HepG2 (cell line): Measurements from ENCODE around the gene FAM53B. TPM values are rescaled to one million over a fixed set of nuclear protein-coding genes. Genes with fewer than 3 reads are reported as not detected.

ENCODE experiments used
- ATAC-seq: fragments of 200-7000 bp; cut with Tn5 transposase; 3 replicates; pipeline ENCODE4 v1.9.1; 2020; ENCODE audit warnings: mild to moderate bottlenecking, moderate library complexity
- BruUV-seq: library from RNA; stranded (reverse); fragments of 400-500 nt; replicated peaks from 2 replicates; lab custom pipeline; 2021; lab: Mats Ljungman, UMichigan
- CTCF ChIA-PET: fragments of 300-600 bp; formaldehyde crosslinking; extraction: SDS; loops from one replicate; lab custom pipeline; 2021; ENCODE audit warnings: low total read pairs, inconsistent platforms, low intra/inter-chr PET ratio; lab: Yijun Ruan, JAX
- POLR2A ChIA-PET: fragments of 350-600 bp; sonication (Branson Sonifier 250); formaldehyde crosslinking; loops from one replicate; lab custom pipeline; 2020; ENCODE audit warnings: antibody characterized with exemption, inconsistent platforms; lab: Yijun Ruan, JAX
- DNase-seq: peaks from one replicate; pipeline ENCODE4 v3.0.0-alpha.2; 2015; ENCODE audit warnings: low spot score
- FAIRE-seq: peaks from 3 replicates; lab custom pipeline; 2011; peaks lifted over from hg19 to GRCh38; lab: Jason Lieb, UNC
- H2AFZ ChIP-seq: one replicate; pipeline ENCODE4 v1.6.1; 2011; ENCODE audit warnings: low read length, inconsistent platforms
- H3K27ac ChIP-seq: fragments of 300-600 bp; 3 replicates; pipeline ENCODE4 v1.8.0; 2011; ENCODE audit warnings: mixed run types, mild to moderate bottlenecking, mixed read lengths, low read length, inconsistent platforms; ENCODE audit not compliant: insufficient read depth; ENCODE audit errors: extremely low read length
- H3K27me3 ChIP-seq, 2 experiments: fragments of 200-600 bp in 1 of 2; 2 replicates in 1 of 2; 3 replicates in 1 of 2; pipeline versions ENCODE4 v1.6.0 to v1.8.0; 2011; ENCODE audit warnings: low read length in 2 of 2, mild to moderate bottlenecking in 2 of 2, moderate library complexity in 2 of 2, inconsistent platforms in 1 of 2; ENCODE audit not compliant: insufficient read depth in 2 of 2, control insufficient read depth in 1 of 2
- H3K36me3 ChIP-seq, 2 experiments: fragments of 200-600 bp in 1 of 2; replicated peaks in 1 of 2; 2 replicates in 1 of 2; 3 replicates in 1 of 2; pipeline versions ENCODE4 v1.5.1 to v1.8.0; 2011; ENCODE audit warnings: low read length in 2 of 2, inconsistent platforms in 1 of 2; ENCODE audit not compliant: insufficient read depth in 2 of 2, control insufficient read depth in 1 of 2
- H3K4me1 ChIP-seq: 2 replicates; pipeline ENCODE4 v1.5.1; 2012; ENCODE audit warnings: low read length, inconsistent platforms; ENCODE audit not compliant: insufficient read depth
- H3K4me2 ChIP-seq: 2 replicates; pipeline ENCODE4 v1.6.0; 2011; ENCODE audit warnings: low read depth, low read length, inconsistent platforms
- H3K4me3 ChIP-seq, 3 experiments: fragments of 200-600 bp in 1 of 3; sonication (generic), shearing (Covaris generic) in 1 of 3; replicated peaks in 1 of 3; 2 replicates each; pipeline ENCODE4 v1.5.1; 2011 to 2016; ENCODE audit warnings: low read length in 3 of 3, inconsistent platforms in 2 of 3, low read depth in 2 of 3, mild to moderate bottlenecking in 2 of 3, control low read depth in 1 of 3, mixed read lengths in 1 of 3; ENCODE audit not compliant: insufficient read depth in 1 of 3
- H3K79me2 ChIP-seq: one replicate; pipeline ENCODE4 v1.6.1; 2011; ENCODE audit warnings: low read length, inconsistent platforms; ENCODE audit not compliant: insufficient read depth
- H3K9ac ChIP-seq: 2 replicates; pipeline ENCODE4 v1.6.0; 2011; ENCODE audit warnings: mild to moderate bottlenecking, low read depth, low read length, inconsistent platforms; ENCODE audit not compliant: insufficient read depth
- H3K9me3 ChIP-seq: 2 replicates; pipeline ENCODE4 v1.5.1; 2012; ENCODE audit warnings: mild to moderate bottlenecking, low read length
- H4K20me1 ChIP-seq: 2 replicates; pipeline ENCODE4 v1.6.0; 2011; ENCODE audit warnings: inconsistent platforms, mild to moderate bottlenecking, low read length, moderate library complexity; ENCODE audit not compliant: insufficient read depth
- AGO2 ChIP-seq: fragments of 200-400 bp; formaldehyde crosslinking; optimal IDR thresholded peaks from 2 replicates; pipeline ENCODE3; 2017; ENCODE audit warnings: mild to moderate bottlenecking, low read depth, low read length, moderate library complexity
- ARNT ChIP-seq: fragments of 450-650 bp; IDR thresholded peaks from 2 replicates; pipeline ENCODE4 v1.6.1; 2017
- CBX2 ChIP-seq, 2 experiments: fragments of 200-600 bp in 1 of 2; sonication (generic); formaldehyde crosslinking in 1 of 2; IDR thresholded peaks; 2 replicates each; pipeline versions ENCODE4 v1.7.0 to v1.8.1; 2018 to 2022; ENCODE audit warnings: low read depth in 2 of 2, low read length in 1 of 2, mild to moderate bottlenecking in 1 of 2, missing genetic modification reagents in 1 of 2
- ELF4 ChIP-seq: sonication (generic); formaldehyde crosslinking; IDR thresholded peaks from 2 replicates; pipeline ENCODE4 v1.5.0; 2020; ENCODE audit warnings: missing genetic modification reagents, mild to moderate bottlenecking, moderate library complexity, borderline replicate concordance
- ESRRA ChIP-seq: sonication (generic); formaldehyde crosslinking; IDR thresholded peaks from 2 replicates; pipeline ENCODE4 v1.5.1; 2020; ENCODE audit warnings: mild to moderate bottlenecking, low read depth, missing genetic modification reagents
- KDM6A ChIP-seq: IDR thresholded peaks from 2 replicates; pipeline ENCODE4 v1.6.1; 2016; ENCODE audit warnings: low read depth
- MAFG ChIP-seq: sonication (generic); formaldehyde crosslinking; IDR thresholded peaks from 2 replicates; pipeline ENCODE4 v1.5.1; 2020; ENCODE audit warnings: mild to moderate bottlenecking, missing genetic modification reagents
- MED8 ChIP-seq: sonication (generic); formaldehyde crosslinking; IDR thresholded peaks from 2 replicates; pipeline ENCODE4 v1.8.1; 2023; ENCODE audit warnings: mild to moderate bottlenecking, missing genetic modification reagents; ENCODE audit not compliant: insufficient replicate concordance
- PAX8 ChIP-seq: sonication (generic); formaldehyde crosslinking; IDR thresholded peaks from 2 replicates; pipeline ENCODE4 v1.8.0; 2022; ENCODE audit warnings: mild to moderate bottlenecking, missing genetic modification reagents, borderline replicate concordance
- SCMH1 ChIP-seq: sonication (generic); formaldehyde crosslinking; IDR thresholded peaks from 2 replicates; pipeline ENCODE4 v1.9.0; 2021; ENCODE audit warnings: missing genetic modification reagents, mild to moderate bottlenecking, borderline replicate concordance
- SRY ChIP-seq: sonication (generic); formaldehyde crosslinking; IDR thresholded peaks from 2 replicates; pipeline ENCODE4 v1.8.0; 2022; ENCODE audit warnings: mild to moderate bottlenecking, missing genetic modification reagents
- THAP11 ChIP-seq: IDR thresholded peaks from 2 replicates; pipeline ENCODE4 v1.6.1; 2016; ENCODE audit warnings: missing biosample characterization, missing genetic modification reagents
- ZBTB42 ChIP-seq: sonication (generic); formaldehyde crosslinking; IDR thresholded peaks from 2 replicates; pipeline ENCODE4 v1.5.0; 2020; ENCODE audit warnings: mild to moderate bottlenecking, missing genetic modification reagents
- ZFP37 ChIP-seq: sonication (generic); formaldehyde crosslinking; IDR thresholded peaks from 2 replicates; pipeline ENCODE4 v1.4.0; 2020; ENCODE audit warnings: missing genetic modification reagents, borderline replicate concordance
- ZNF432 ChIP-seq: sonication (generic); formaldehyde crosslinking; IDR thresholded peaks from 2 replicates; pipeline ENCODE4 v1.5.0; 2020; ENCODE audit warnings: missing genetic modification reagents, mild to moderate bottlenecking, borderline replicate concordance
- ZNF564 ChIP-seq: sonication (generic); formaldehyde crosslinking; IDR thresholded peaks from 2 replicates; pipeline ENCODE4 v1.8.1; 2023; ENCODE audit warnings: mild to moderate bottlenecking, missing genetic modification reagents
- ZNF672 ChIP-seq: sonication (generic); formaldehyde crosslinking; IDR thresholded peaks from 2 replicates; pipeline ENCODE4 v1.8.1; 2022; ENCODE audit warnings: missing genetic modification reagents
- ZNF678 ChIP-seq: sonication (generic); formaldehyde crosslinking; IDR thresholded peaks from 2 replicates; pipeline ENCODE4 v1.4.0; 2020; ENCODE audit warnings: mild to moderate bottlenecking, missing genetic modification reagents
- ZNF749 ChIP-seq: sonication (generic); formaldehyde crosslinking; IDR thresholded peaks from 2 replicates; pipeline ENCODE4 v1.8.0; 2022; ENCODE audit warnings: mild to moderate bottlenecking, missing genetic modification reagents, moderate library complexity, borderline replicate concordance
- ZNF766 ChIP-seq: sonication (generic); formaldehyde crosslinking; IDR thresholded peaks from 2 replicates; pipeline ENCODE4 v1.5.0; 2020; ENCODE audit warnings: missing genetic modification reagents, borderline replicate concordance
- ZSCAN5A ChIP-seq: sonication (generic); formaldehyde crosslinking; IDR thresholded peaks from 2 replicates; pipeline ENCODE4 v1.8.0; 2022; ENCODE audit warnings: mild to moderate bottlenecking, missing genetic modification reagents, borderline replicate concordance
- WGBS: methylation state at CpG from one replicate; pipeline ENCODE4 v1.1.6; 2017; ENCODE audit warnings: low lambda C conversion rate; 5-methylcytosine and 5-hydroxymethylcytosine counted together
- in situ Hi-C: cut with HindIII; loops from 2 replicates; pipeline ENCODE4 v1.10.0; 2017; ENCODE audit warnings: low pct_unique_long_range_greater_than_20kb; ENCODE audit not compliant: extremely low pct_ligation_motif_present
- intact Hi-C: fragments of 100-400 bp; cut with micrococcal nuclease; formaldehyde crosslinking; loops from one replicate; pipeline ENCODE4 v1.10.0; 2022; ENCODE audit not compliant: unreplicated experiment
- polyA plus RNA-seq, 8 experiments: library from polyadenylated mRNA; depleted of rRNA in 3 of 8; stranded (reverse) in 7 of 8; unstranded in 1 of 8; fragments of >200 nt; fragmentation: Illumina TruSeq in 4 of 8; extraction: Trizol in 4 of 8; gene quantifications; 2 replicates each; pipeline versions ENCODE4 v1.2.1 to v1.2.3, GENCODE V29; 2011 to 2016; ENCODE audit warnings: low read depth in 4 of 8, missing spikeins in 1 of 8, mixed read lengths in 1 of 8; ENCODE audit not compliant: insufficient read depth in 1 of 8
- total RNA-seq, 5 experiments: library from RNA; depleted of rRNA; stranded (reverse); fragments of >200 nt; fragmentation: Illumina TruSeq; extraction: Trizol; gene quantifications; 2 replicates each; pipeline ENCODE4 v1.2.3, GENCODE V29; 2016; ENCODE audit warnings: low read depth in 1 of 5

The FAM53B gene
- total and polyA plus RNA-seq, 2 of the 13 experiments (the other 11 are each of a cell fraction or from before 2014, with no cell fraction given): 6.4 to 19.3 TPM

DNA sequence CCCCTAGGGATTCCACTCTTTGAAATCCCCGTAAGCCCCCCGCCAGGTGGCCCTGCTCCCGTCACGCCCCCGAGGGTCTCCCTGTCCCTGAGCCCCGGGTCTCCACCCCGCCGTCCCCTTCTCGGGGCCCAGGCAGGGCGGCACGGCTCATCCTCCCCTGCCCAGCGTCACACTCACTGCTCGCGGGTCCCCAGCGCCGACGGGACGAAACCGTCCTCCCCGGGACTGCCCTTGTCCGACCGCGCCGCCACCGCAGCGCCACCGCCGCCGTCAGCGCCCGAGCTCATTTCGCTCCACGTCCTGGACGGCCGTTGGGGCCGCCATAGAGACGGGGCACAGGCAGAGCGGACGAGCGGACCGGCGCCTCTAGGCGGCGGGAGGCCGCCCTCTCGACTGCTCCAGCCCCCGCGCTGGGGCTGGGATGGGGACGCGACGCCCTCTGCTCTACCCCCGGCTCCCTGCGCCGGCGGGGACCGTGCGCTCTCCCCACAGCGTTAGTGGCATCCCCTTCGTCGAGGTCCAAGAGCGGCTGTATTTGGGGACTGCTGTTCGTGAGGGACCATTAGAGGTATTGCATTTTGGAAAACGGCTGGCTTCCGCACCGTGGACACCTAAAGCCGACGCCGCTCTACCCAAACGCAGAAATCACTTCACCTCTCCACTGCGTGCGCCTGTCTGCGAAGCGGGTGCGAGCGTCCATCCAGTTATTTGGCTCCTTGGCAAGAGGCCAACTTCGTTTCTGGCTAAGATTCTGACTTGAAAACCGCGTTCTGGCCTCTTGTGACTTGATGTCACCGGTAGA lies 47.6 kb upstream of the FAM53B start, which contains the start of gene EEF1AKMT2:
EEF1AKMT2 (minus strand) TSS at position 341 of the 802 bp plus-strand sequence; CDS start at position 287, 54 bp downstream.
- Histone ChIP-seq H3K9me3 (no peaks in the 10 kb centered on the region), H3K4me3 (peak within 1 kb of the TSS; percentile 84 to 92 (median 88)), H3K9ac (peak within 1 kb of the TSS; percentile 91), H3K36me3 (peaks cover 0 to 3% of the 10 kb centered on the region in 2 experiments; a peak in 1 of 5 replicates), H4K20me1 (no peaks in the 10 kb centered on the region), H3K4me2 (peak within 1 kb of the TSS; percentile 93), H3K27ac (peak within 1 kb of the TSS; percentile 88), H2AFZ (peak within 1 kb of the TSS; percentile 97), H3K4me1 (peaks cover 26% of the 10 kb centered on the region), H3K79me2 (peaks cover 12% of the 10 kb centered on the region), H3K27me3 (no peaks in the 10 kb centered on the region; a peak in 2 of 5 replicates)
- in situ Hi-C loops (no loop called here), intact Hi-C loops (loop anchor here (5.0 to 10.0 kb wide), 2 partner anchors 49 to 123 kb away; partner anchors contain the start of gene FAM53B)
- FAIRE-seq: no peak
- WGBS: 4% methylated on average over 20 of the region's 79 CpGs
- ChIA-PET CTCF (no interaction called here), POLR2A (interaction anchor here (0.6 to 3.1 kb wide), 9 partner anchors 9 to 330 kb away, joined by 3 to 53 read pairs (median 3); partner anchors contain the start of genes ABRAXAS2 and LHPP)
- peak; percentile 79 for DNase-seq
- no TSS peak for BruUV-seq
- peak; percentile 98 for ATAC-seq
- TF ChIP-seq KDM6A (CRISPR knock-in tag) (no peak), ARNT (no peak), ZNF678 (CRISPR knock-in tag) (no peak), MED8 (CRISPR knock-in tag) (peak; percentile 92), ZBTB42 (CRISPR knock-in tag) (no peak), ZNF749 (peak; percentile 81), ZFP37 (CRISPR knock-in tag) (peak; percentile 90; the same call in 1 of the 2 replicates), ESRRA (CRISPR knock-in tag) (0 out of 2 replicates have a peak, but pooled peaks have one; percentile 51), ZNF432 (CRISPR knock-in tag) (no peak), PAX8 (CRISPR knock-in tag) (no peak), ZNF672 (CRISPR knock-in tag) (no peak), SCMH1 (CRISPR knock-in tag) (no peak), ZNF766 (peak; percentile 95), THAP11 (CRISPR knock-in tag) (peak; percentile 91), ZSCAN5A (peak; percentile 91), CBX2 (IDR thresholded peaks at IDR 0.05; ENCODE audit: low read depth, low read length) (no peak), CBX2 (CRISPR knock-in tag; IDR thresholded peaks at IDR 0.05; ENCODE audit: low read depth) (no peak), ZNF564 (peak; percentile 66), ELF4 (CRISPR knock-in tag) (0 out of 2 replicates have a peak, but pooled peaks have one; percentile 19), SRY (CRISPR knock-in tag) (peak; percentile 87; the same call in 1 of the 2 replicates), MAFG (no peak), AGO2 (peak; percentile 60)
